ENCODE results near the gene RPRD2. TPM values are rescaled to one million over a fixed set of nuclear protein-coding genes. Genes with fewer than 3 reads are reported as not detected.

The RPRD2 gene
- total RNA-seq, result 10 to 100 TPM in 1 of 2 donors, 1 to 10 TPM in 1; 9.6 to 11.7 TPM

DNA sequence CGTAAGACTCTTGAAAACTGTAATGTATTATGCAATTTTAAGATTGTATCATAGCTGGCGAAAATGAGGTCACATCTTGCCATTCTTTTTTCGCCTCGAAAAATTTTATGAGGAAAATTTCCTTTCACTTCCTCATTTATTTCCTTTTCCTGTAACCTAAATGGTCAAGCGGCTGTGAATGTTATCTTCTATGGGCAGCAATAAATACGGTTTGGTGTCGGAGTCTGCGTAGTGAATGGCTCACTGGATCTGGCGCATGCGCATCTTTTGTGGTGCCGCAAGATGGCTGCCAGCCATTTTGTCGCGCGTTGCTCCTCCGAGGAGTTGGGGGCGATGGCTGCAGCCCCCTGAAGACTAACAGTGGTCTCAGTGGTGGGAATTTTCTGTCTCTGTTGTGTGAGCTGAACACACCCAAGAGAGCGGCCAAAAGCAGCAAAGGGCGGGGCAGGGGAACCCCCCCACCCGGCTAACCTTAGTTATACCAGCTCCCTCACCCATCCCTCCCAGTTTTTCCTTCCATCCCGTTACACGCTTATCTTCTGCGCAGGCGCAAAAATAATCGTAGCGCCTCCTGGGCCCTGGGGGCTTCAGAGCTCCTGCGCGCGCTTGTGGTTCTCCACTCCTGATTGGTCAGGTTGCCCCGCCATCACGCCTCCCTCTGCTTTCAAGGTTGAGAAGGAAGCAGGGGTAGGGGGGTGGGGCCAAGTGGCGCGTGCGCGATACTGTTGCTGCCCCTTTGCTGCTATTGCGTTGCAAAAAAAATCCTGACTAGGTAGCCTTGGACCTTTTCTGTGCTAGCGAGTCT, at the start of gene RPRD2:
Gene RPRD2, plus strand, starts transcription at position 722 of the 805 bp plus-strand sequence. CDS start 568 bp downstream, outside the sequence.

GRCh38 chr1:150486966-150487762, 123.2 kb downstream of the RPRD2 start, which contains the start of gene TARS2:
Gene TARS2, plus strand, starts transcription at chr1:150487419. Its CDS starts 32 bp downstream, at chr1:150487451.

DNA sequence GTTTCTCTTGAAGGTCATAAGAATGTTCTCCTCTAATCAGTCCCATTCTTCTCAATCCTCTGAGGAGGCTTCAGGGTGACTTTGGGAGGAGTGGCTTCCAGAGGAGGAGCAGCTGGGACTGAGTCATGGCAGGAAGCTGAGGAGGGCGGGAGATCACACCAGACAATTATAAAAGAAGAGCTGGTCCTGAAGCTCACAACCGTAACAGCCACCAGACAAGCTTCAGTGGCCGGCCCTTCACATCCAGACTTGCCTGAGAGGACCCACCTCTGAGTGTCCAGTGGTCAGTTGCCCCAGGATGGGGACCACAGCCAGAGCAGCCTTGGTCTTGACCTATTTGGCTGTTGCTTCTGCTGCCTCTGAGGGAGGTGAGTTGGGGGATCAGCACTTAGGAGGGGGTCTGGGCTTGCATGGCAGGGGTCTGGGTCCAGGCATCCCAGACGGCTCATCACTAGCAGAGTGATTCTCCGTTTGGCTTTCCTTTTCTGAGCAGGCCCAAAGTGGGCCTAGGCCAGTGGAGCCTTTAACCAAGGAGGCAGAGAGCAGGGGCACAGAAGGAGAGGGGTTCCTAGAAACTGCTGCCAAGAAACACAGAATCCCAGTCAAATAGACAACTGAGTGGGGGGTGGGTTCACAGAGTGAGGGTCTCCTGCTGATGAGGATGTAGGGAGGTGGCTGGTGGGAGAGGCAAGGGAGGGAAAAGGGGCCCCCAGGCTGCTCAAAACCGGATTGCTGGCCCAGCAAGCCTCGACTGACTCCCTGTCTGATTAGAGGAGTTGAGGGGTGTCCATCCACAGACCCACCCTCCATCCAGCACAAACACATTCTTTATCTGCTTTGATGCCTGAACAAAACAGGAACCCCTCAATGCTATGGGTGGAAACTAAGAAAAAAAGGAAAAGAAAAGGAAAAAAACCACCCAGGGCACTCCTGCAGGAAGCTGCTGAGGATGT, 144.2 kb downstream of the RPRD2 start, which contains the start of gene ECM1:
Gene ECM1, plus strand, starts transcription at position 198 of the 953 bp plus-strand sequence. Its CDS starts 101 bp downstream, at position 299.

DNA sequence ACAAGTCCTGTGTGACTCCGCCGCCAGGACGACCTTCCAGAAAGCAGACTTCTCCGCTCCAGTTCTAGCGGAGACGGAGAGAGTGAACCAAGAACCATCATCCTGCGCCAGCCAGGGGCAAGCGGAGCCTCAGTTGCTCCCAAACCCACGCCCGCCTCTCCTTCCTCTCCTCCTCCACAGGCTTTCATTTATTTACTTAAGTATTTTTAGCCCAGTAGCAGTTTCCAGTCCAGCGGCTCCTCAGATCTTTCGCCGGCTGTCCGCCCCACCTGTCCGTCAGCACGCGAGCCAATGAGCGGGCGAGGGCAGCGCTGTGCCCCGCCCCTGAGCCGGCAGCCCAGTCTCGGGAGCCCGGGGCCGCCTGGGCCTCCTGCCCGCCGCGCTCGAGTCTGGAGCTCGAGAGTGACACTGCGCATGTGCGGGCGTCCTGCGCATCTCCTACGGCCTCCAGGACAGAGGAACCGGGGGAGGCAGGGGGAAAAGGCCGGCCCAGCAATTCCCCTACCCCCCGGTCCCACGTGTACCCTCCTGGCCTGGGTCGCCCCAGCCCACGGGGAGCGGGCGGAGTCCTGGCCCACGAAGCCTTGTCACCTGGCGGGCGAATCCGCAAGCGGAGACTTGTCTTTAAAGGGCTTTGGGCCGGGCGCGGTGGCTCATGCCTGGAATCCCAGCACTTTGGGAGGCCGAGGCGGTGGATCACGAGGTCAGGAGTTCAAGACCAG, 151.5 kb downstream of the RPRD2 start, which contains the start of gene FALEC:
Gene FALEC, plus strand, starts transcription at position 425 of the 722 bp plus-strand sequence.

Other genes with a start within 250 kb of the RPRD2 start
- 10 to 100 TPM; 17.6 to 34.6 TPM for gene PLEKHO1, start 214.2 kb upstream of the RPRD2 start, total RNA-seq
- 10 to 100 TPM; 16.9 to 29.6 TPM for gene ANP32E, start 128.0 kb upstream of the RPRD2 start, total RNA-seq
- gene CA14, start 106.4 kb upstream of the RPRD2 start, total RNA-seq, result 10 to 100 TPM; 66.6 to 77.8 TPM
- 100 to 1,000 TPM; 102 to 139 TPM for gene APH1A, start 95.1 kb upstream of the RPRD2 start, total RNA-seq
- gene C1orf54, start 91.4 kb upstream of the RPRD2 start, total RNA-seq, result 1 to 10 TPM; 1.7 to 2.7 TPM
- gene CIART, start 81.6 kb upstream of the RPRD2 start, total RNA-seq, result 1 to 10 TPM; 5.9 to 8.3 TPM
- gene MRPS21, start 70.3 kb upstream of the RPRD2 start, total RNA-seq, result 10 to 100 TPM; 31.7 to 45.6 TPM
- 10 to 100 TPM; 31.7 to 52.6 TPM for gene PRPF3, start 42.6 kb upstream of the RPRD2 start, total RNA-seq
- 10 to 100 TPM; 28.9 to 34.3 TPM for gene TARS2, start 123.3 kb downstream of the RPRD2 start, total RNA-seq
- gene ECM1, start 144.0 kb downstream of the RPRD2 start, total RNA-seq, result 10 to 100 TPM; 53.9 to 61.9 TPM
- not detected for gene FALEC, start 151.6 kb downstream of the RPRD2 start, total RNA-seq
- under 1 TPM; 0.34 to 0.67 TPM for gene ADAMTSL4, start 185.3 kb downstream of the RPRD2 start, total RNA-seq
- 100 to 1,000 TPM; 116 to 178 TPM for gene MCL1, start 215.5 kb downstream of the RPRD2 start, total RNA-seq